ENCODE results near the gene GTPBP6. TPM values are rescaled to one million over a fixed set of nuclear protein-coding genes. Genes with fewer than 3 reads are reported as not detected.

The GTPBP6 gene
- polyA plus RNA-seq, 1 of the 3 experiments (the other 2 are of a cell fraction) = 47.3 TPM

DNA sequence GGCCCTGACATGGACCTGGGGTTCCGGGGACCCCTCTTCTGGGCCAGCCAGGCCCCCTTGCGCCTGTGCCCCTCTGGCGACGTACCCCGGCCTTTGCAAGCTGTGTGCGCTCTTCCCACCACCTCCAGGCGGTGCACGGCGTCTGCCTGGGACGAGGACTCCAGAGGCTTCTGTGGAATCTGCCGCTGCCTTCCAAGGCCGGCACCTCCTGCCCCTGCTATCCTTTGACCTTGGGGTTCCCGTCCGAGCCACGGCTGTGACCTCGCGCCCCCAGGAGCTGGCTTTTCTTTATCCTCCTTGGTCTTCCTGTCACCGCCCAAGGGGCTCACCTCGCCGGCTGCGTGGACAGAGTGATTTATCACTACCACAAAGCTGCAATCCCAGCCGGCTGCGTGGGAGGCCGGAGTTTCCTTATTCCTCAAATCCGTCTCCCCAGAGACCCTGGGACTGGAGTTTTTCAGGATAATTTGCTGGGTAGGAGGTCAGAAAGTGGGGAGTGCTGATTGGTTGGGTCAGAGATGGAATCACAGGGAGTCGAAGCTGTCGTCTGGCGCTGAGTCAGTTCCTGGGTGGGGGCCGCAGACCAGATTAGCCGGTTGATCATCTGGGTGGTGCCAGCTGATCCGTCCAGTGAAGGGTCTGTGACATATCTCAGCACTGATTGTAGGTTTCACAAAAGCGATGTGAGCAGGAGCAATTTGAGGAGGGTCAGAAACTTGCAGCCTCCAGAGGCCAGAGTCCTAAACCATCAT is 57.3 kb downstream of the GTPBP6 start:
- POLR2A ChIA-PET = no interaction called here
- Histone ChIP-seq H2AFZ (ENCODE audit: low read depth) (0 out of 2 replicates have a peak overlapping the region, but pooled peaks have one; percentile 41), H3K4me2 (no peak overlapping the region), H3K36me3 (replicated peaks in 1 of 2; ENCODE audit: control insufficient read depth in 1 of 2, insufficient read depth in 2 of 2, low read length in 1 of 2) (no peaks in the 10 kb centered on the region), H3K79me2 (ENCODE audit: insufficient read depth) (no peaks in the 10 kb centered on the region), H4K20me1 (ENCODE audit: insufficient read depth) (no peaks in the 10 kb centered on the region), H3K9me3 (no peaks in the 10 kb centered on the region), H3K4me3 (ENCODE audit: low read depth in 2 of 2, low read length in 1 of 2) (no peak overlapping the region), H3K27me3 (ENCODE audit: insufficient read depth) (no peaks in the 10 kb centered on the region; the same call in 1 of the 2 replicates), H3K9me2 (no peaks in the 10 kb centered on the region), H3F3A (replicated peaks; ENCODE audit: insufficient read depth) (no peaks in the 10 kb centered on the region), H3K9ac (no peak overlapping the region), H3K4me1 (ENCODE audit: control insufficient read depth in 1 of 2, insufficient read depth in 2 of 2, low read depth in 1 of 2, low read length in 1 of 2) (no peaks in the 10 kb centered on the region), H3K27ac (ENCODE audit: low read depth in 2 of 2, low read length in 1 of 2) (no peak overlapping the region)
- WGBS (ENCODE audit: low lambda C conversion rate) = 61% methylated on average over 20 of the region's 32 CpGs
- DNase-seq = no peak
- no peak for TF ChIP-seq USF1 (IDR thresholded peaks at IDR 0.05; ENCODE audit: borderline replicate concordance, low read depth)
- no peak for TF ChIP-seq EP300 (IDR thresholded peaks at IDR 0.05; ENCODE audit: borderline replicate concordance in 1 of 2, low read depth in 1 of 2, low read length in 1 of 2)
- no peak for TF ChIP-seq NRF1 (IDR thresholded peaks at IDR 0.05; ENCODE audit: low read depth, low read length)
- no peak for TF ChIP-seq GABPA (IDR thresholded peaks at IDR 0.05; ENCODE audit: low read depth)
- no peak for TF ChIP-seq FOXM1 (IDR thresholded peaks at IDR 0.05; ENCODE audit: low read depth)
- TF ChIP-seq MEF2A (IDR thresholded peaks at IDR 0.05; ENCODE audit: borderline replicate concordance, low read depth) = no peak
- TF ChIP-seq JUND (IDR thresholded peaks at IDR 0.05) = no peak
- TF ChIP-seq FOSL2 (IDR thresholded peaks at IDR 0.05; ENCODE audit: borderline replicate concordance, low read depth) = no peak
- no peak for TF ChIP-seq ELF1 (IDR thresholded peaks at IDR 0.05)
- no peak for TF ChIP-seq TCF12 (IDR thresholded peaks at IDR 0.05)
- TF ChIP-seq RXRA (IDR thresholded peaks at IDR 0.05; ENCODE audit: borderline replicate concordance, low read depth) = no peak
- no peak for TF ChIP-seq POLR2AphosphoS5 (IDR thresholded peaks at IDR 0.05; ENCODE audit: low read depth, low read length)
- TF ChIP-seq, protein P1, sequence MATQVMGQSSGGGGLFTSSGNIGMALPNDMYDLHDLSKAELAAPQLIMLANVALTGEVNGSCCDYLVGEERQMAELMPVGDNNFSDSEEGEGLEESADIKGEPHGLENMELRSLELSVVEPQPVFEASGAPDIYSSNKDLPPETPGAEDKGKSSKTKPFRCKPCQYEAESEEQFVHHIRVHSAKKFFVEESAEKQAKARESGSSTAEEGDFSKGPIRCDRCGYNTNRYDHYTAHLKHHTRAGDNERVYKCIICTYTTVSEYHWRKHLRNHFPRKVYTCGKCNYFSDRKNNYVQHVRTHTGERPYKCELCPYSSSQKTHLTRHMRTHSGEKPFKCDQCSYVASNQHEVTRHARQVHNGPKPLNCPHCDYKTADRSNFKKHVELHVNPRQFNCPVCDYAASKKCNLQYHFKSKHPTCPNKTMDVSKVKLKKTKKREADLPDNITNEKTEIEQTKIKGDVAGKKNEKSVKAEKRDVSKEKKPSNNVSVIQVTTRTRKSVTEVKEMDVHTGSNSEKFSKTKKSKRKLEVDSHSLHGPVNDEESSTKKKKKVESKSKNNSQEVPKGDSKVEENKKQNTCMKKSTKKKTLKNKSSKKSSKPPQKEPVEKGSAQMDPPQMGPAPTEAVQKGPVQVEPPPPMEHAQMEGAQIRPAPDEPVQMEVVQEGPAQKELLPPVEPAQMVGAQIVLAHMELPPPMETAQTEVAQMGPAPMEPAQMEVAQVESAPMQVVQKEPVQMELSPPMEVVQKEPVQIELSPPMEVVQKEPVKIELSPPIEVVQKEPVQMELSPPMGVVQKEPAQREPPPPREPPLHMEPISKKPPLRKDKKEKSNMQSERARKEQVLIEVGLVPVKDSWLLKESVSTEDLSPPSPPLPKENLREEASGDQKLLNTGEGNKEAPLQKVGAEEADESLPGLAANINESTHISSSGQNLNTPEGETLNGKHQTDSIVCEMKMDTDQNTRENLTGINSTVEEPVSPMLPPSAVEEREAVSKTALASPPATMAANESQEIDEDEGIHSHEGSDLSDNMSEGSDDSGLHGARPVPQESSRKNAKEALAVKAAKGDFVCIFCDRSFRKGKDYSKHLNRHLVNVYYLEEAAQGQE (IDR thresholded peaks at IDR 0.05; ENCODE audit: low read depth, low read length) = no peak
- no peak for TF ChIP-seq TAF1 (IDR thresholded peaks at IDR 0.05; ENCODE audit: borderline replicate concordance, low read depth, low read length)
- no peak for TF ChIP-seq MXI1 (IDR thresholded peaks at IDR 0.05; ENCODE audit: low read depth, low read length)
- no peak for TF ChIP-seq GATA2 (CRISPR knock-in tag; IDR thresholded peaks at IDR 0.05)
- no peak for TF ChIP-seq FOXJ3 (CRISPR knock-in tag; IDR thresholded peaks at IDR 0.05)
- no peak for TF ChIP-seq RFX5 (IDR thresholded peaks at IDR 0.05; ENCODE audit: low read length)
- TF ChIP-seq CTCF (IDR thresholded peaks at IDR 0.05) = no peak
- TF ChIP-seq, protein P2, sequence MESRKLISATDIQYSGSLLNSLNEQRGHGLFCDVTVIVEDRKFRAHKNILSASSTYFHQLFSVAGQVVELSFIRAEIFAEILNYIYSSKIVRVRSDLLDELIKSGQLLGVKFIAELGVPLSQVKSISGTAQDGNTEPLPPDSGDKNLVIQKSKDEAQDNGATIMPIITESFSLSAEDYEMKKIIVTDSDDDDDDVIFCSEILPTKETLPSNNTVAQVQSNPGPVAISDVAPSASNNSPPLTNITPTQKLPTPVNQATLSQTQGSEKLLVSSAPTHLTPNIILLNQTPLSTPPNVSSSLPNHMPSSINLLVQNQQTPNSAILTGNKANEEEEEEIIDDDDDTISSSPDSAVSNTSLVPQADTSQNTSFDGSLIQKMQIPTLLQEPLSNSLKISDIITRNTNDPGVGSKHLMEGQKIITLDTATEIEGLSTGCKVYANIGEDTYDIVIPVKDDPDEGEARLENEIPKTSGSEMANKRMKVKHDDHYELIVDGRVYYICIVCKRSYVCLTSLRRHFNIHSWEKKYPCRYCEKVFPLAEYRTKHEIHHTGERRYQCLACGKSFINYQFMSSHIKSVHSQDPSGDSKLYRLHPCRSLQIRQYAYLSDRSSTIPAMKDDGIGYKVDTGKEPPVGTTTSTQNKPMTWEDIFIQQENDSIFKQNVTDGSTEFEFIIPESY (IDR thresholded peaks at IDR 0.05; ENCODE audit: borderline replicate concordance, low read depth) = no peak
- CTCF ChIA-PET = no interaction called here
